HUES48 (cell line): Measurements from ENCODE around the gene UQCC3.

Experiments
- H3K27ac ChIP-seq: one replicate; pipeline ENCODE4 v1.7.0; 2013; ENCODE audit warnings: low read depth, low read length, inconsistent platforms
- H3K27me3 ChIP-seq: 2 replicates; pipeline ENCODE4 v1.6.1; 2013; ENCODE audit warnings: mild to moderate bottlenecking, low read length; ENCODE audit not compliant: control insufficient read depth, insufficient read depth
- H3K36me3 ChIP-seq: 2 replicates; pipeline ENCODE4 v1.6.1; 2013; ENCODE audit warnings: low read length; ENCODE audit not compliant: control insufficient read depth, insufficient read depth
- H3K4me1 ChIP-seq: 2 replicates; pipeline ENCODE4 v1.6.1; 2013; ENCODE audit warnings: mild to moderate bottlenecking, low read length; ENCODE audit not compliant: control insufficient read depth, insufficient read depth
- H3K4me3 ChIP-seq: 2 replicates; pipeline ENCODE4 v1.5.1; 2013; ENCODE audit warnings: mild to moderate bottlenecking, low read depth, low read length
- H3K9ac ChIP-seq: 2 replicates; pipeline ENCODE4 v1.6.1; 2013; ENCODE audit warnings: mild to moderate bottlenecking, low read depth, low read length, moderate library complexity
- H3K9me3 ChIP-seq: 2 replicates; pipeline ENCODE4 v1.6.1; 2013; ENCODE audit warnings: low read length; ENCODE audit not compliant: control insufficient read depth, insufficient read depth

UQCC3 gene

DNA sequence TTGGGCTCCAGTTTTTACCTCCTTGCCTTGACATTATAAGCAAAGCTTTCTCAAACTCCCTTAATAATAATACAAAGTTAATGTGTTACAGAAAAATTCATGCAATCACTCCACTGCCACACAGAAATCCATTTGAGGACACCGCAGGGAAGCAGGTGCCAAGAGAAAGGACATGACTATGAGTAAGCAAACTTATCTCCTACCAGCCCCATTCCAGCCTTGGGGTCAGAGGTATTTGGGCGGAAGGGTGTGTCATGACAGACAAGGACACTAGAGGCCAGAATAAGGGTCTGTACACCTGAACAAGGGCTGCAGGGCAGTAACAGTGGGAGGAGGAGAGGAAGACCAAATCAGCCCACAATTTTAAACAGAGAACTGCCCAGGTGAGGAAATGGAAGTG is 41.9 kb downstream of the UQCC3 start:
- Histone ChIP-seq H3K27me3 (no peaks in the 10 kb centered on the region), H3K4me3 (no peak overlapping the region), H3K4me1 (peaks cover 11% of the 10 kb centered on the region), H3K36me3 (peaks cover 76% of the 10 kb centered on the region), H3K9me3 (no peaks in the 10 kb centered on the region), H3K27ac (peak overlapping the region; percentile 74), H3K9ac (no peak overlapping the region)

DNA sequence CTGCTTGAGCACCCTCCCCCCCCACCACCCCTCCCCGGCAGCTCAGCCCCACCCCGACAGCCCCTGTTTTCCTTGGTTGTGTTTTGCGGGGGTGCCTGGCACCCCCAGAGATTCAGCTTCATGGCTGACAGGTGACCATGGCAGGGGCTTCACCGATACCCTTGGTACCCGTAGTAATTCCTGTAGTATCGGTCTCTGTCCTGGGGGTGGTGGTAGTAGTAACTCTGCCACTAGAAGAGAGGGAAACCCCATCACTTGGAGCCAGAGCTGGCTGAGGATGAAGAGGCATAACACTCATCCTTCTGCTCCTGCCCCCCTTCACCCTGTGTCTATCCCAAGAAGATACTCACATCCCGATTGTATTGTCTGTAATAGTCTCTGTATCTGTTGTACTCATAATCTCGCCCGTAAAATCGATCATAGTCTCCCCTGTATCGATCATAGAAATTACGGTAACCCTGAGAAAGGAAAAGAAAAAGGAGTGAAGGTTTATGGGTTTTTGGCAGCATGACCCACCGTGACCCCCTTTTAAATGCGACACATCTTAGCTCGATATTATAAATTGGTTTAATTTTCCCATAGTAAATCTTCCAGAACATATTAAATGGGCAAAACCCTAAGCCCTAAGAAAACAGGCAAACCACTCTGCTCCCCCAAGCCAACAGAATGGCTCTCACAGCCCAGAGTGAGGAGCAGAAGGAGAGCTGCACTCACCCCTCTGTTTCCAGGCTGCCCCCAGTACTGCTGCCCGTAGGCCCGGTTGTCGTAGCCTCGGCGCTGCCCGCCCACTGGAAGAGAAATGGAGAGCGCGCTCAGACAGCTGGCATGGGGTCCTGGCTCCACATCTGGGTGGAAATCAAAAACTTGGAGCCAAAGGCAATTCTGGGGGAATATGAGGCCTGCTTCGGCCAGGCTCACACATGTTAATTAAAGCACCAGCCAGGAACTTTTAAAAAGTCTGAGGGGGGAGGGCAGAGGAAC is 44.0 kb downstream of the UQCC3 start:
- Histone ChIP-seq H3K9ac (no peak overlapping the region), H3K27ac (peak overlapping the region; percentile 7), H3K27me3 (no peaks in the 10 kb centered on the region), H3K36me3 (peaks cover 93% of the 10 kb centered on the region), H3K4me1 (no peaks in the 10 kb centered on the region; the same call in 1 of the 2 replicates), H3K4me3 (no peak overlapping the region), H3K9me3 (no peaks in the 10 kb centered on the region)

- no peak overlapping the region for H3K4me3 ChIP-seq
- H3K9ac ChIP-seq, result no peak overlapping the region
- peaks cover 94% of the 10 kb centered on the region for H3K36me3 ChIP-seq
- no peaks in the 10 kb centered on the region for H3K27me3 ChIP-seq
- no peaks in the 10 kb centered on the region; the same call in 1 of the 2 replicates for H3K4me1 ChIP-seq
- H3K27ac ChIP-seq, result peak overlapping the region; percentile 7
- H3K9me3 ChIP-seq, result no peaks in the 10 kb centered on the region
These were observed 44.7 kb downstream of the UQCC3 start for GRCh38 chr11:62716206-62716605.

DNA sequence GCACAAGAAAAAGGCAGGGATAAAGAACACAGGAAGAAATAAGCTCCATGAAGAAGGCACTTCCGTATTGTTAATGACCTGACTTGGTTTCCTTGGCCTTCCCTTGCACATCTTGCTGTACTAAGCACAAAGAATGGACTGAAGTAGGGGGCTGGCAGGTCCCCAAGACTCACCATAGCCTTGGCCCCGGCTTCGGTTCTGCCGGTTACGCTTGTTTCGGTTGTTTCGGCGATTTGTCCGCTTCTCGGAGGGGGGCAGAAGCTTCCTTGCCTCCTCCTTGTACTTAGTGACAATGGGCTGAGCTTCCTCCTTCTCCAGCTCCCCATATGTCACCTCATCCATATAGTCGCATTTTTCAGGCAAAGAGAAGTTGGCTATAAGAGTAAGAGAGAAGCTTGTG is 45.3 kb downstream of the UQCC3 start:
- no peaks in the 10 kb centered on the region for H3K9me3 ChIP-seq
- H3K4me3 ChIP-seq, result no peak overlapping the region
- no peaks in the 10 kb centered on the region for H3K27me3 ChIP-seq
- H3K4me1 ChIP-seq, result no peaks in the 10 kb centered on the region; the same call in 1 of the 2 replicates
- no peak overlapping the region for H3K27ac ChIP-seq
- H3K36me3 ChIP-seq, result peaks cover 95% of the 10 kb centered on the region
- no peak overlapping the region for H3K9ac ChIP-seq

- H3K9me3 ChIP-seq, result no peaks in the 10 kb centered on the region
- H3K4me1 ChIP-seq, result peaks cover 4% of the 10 kb centered on the region; the same call in 1 of the 2 replicates
- H3K4me3 ChIP-seq, result no peak overlapping the region
- H3K27ac ChIP-seq, result no peak overlapping the region
- H3K9ac ChIP-seq, result no peak overlapping the region
- H3K36me3 ChIP-seq, result peaks cover 97% of the 10 kb centered on the region
- H3K27me3 ChIP-seq, result no peaks in the 10 kb centered on the region
These were observed 48.0 kb downstream of the UQCC3 start for GRCh38 chr11:62719302-62719978.

- H3K9me3 ChIP-seq, result no peaks in the 10 kb centered on the region
- peaks cover 78% of the 10 kb centered on the region for H3K36me3 ChIP-seq
- H3K4me1 ChIP-seq, result 0 out of 2 replicates have a peak, but pooled peaks cover 9% of the 10 kb centered on the region
- no peaks in the 10 kb centered on the region for H3K27me3 ChIP-seq
- no peak overlapping the region for H3K9ac ChIP-seq
- H3K4me3 ChIP-seq, result no peak overlapping the region
- no peak overlapping the region for H3K27ac ChIP-seq
These were observed 50.5 kb downstream of the UQCC3 start for GRCh38 chr11:62721994-62722393.
